Measurements from ENCODE around the gene ARSB. TPM values are rescaled to one million over a fixed set of nuclear protein-coding genes. Genes with fewer than 3 reads are reported as not detected.

The ARSB gene
- polyA plus RNA-seq, 2 of the 4 experiments (the other 2 are of a cell fraction): 8.4 to 13.4 TPM

GRCh38 chr5:78810098-78810920 lies 174.8 kb downstream of the ARSB start:
- FAIRE-seq (no peak), ATAC-seq (no peak), DNase-seq (ENCODE audit: low read depth in 1 of 2, low spot score in 1 of 2) (no peak)
- TF ChIP-seq FOSL2 (IDR thresholded peaks at IDR 0.05) (no peak), FOSL2 (CRISPR knock-in tag; IDR thresholded peaks at IDR 0.05) (no peak), NPAS2 (CRISPR knock-in tag; IDR thresholded peaks at IDR 0.05; ENCODE audit: borderline replicate concordance) (no peak), ATOH8 (CRISPR knock-in tag; IDR thresholded peaks at IDR 0.05; ENCODE audit: low read depth) (no peak), EHF (CRISPR knock-in tag; IDR thresholded peaks at IDR 0.05) (no peak), CHD2 (IDR thresholded peaks at IDR 0.05; ENCODE audit: low read length, partially characterized antibody) (no peak), RCOR1 (IDR thresholded peaks at IDR 0.05; ENCODE audit: low read depth, low read length) (no peak), JUNB (IDR thresholded peaks at IDR 0.05) (no peak), ZFP36 (IDR thresholded peaks at IDR 0.05; ENCODE audit: borderline replicate concordance, partially characterized antibody) (no peak), CBX8 (IDR thresholded peaks at IDR 0.05) (no peak), MAFK (IDR thresholded peaks at IDR 0.05; ENCODE audit: partially characterized antibody) (no peak), REST (IDR thresholded peaks at IDR 0.05) (no peak), USF2 (IDR thresholded peaks at IDR 0.05) (no peak), CTCF (IDR thresholded peaks at IDR 0.05) (no peak), HMGXB4 (CRISPR knock-in tag; IDR thresholded peaks at IDR 0.05; ENCODE audit: borderline replicate concordance) (no peak), HES2 (IDR thresholded peaks at IDR 0.05) (no peak), HOXB13 (CRISPR knock-in tag; IDR thresholded peaks at IDR 0.05; ENCODE audit: low read depth) (no peak)
- 81% methylated on average over 6 of the region's 6 CpGs for WGBS (ENCODE audit: missing lambda C conversion rate)
- no peak overlapping the region for H3K4me2 ChIP-seq
- no peak overlapping the region for H3K27ac ChIP-seq
- ChIA-PET CTCF (interaction anchor here (0.5 to 1.8 kb wide), 4 partner anchors 11 to 32 kb away, joined by 4 to 5 read pairs (median 4); no protein-coding TSS in a partner anchor), POLR2A (no interaction called here)
- H3K9me3 ChIP-seq: no peaks in the 10 kb centered on the region
- no peak overlapping the region for H3K4me3 ChIP-seq
- H3K4me1 ChIP-seq: no peaks in the 10 kb centered on the region

Data from A549 (cell line).